HUDEP-2 (cell line): ENCODE measurements around the gene ZNF615.
"Not testable (repeated sequence)": the region's sequence is repeated elsewhere in the genome, so short reads cannot be mapped to it uniquely, and the experiment has no call there.

Experiments
- DNase-seq, 76 experiments: peaks; one replicate each; lab custom pipeline; 2025; ENCODE audit not compliant: unreplicated experiment in 76 of 76; lab: John Stamatoyannopoulos, UW

The ZNF615 gene

GRCh38 chr19:51980926-51981325, 27.1 kb downstream of the ZNF615 start:
- DNase-seq: not testable (repeated sequence)

- no peak for DNase-seq
Observed at GRCh38 chr19:51980116-51980736, 27.8 kb downstream of the ZNF615 start.

- no peak for DNase-seq
Observed at GRCh38 chr19:51978882-51979281, 29.1 kb downstream of the ZNF615 start.

GRCh38 chr19:51977346-51977745, 30.7 kb downstream of the ZNF615 start:
- DNase-seq: no peak

GRCh38 chr19:51976852-51977251, 31.2 kb downstream of the ZNF615 start:
- DNase-seq: no peak

GRCh38 chr19:51975787-51976186, 32.2 kb downstream of the ZNF615 start:
- DNase-seq: not testable (repeated sequence)

- DNase-seq: peak in 7 of 76 experiments; percentile 2 to 25 (median 8)
Observed at GRCh38 chr19:51971624-51972023, 36.4 kb downstream of the ZNF615 start.

GRCh38 chr19:51970718-51971117, 37.3 kb downstream of the ZNF615 start:
- no peak for DNase-seq

- no peak for DNase-seq
Observed at GRCh38 chr19:51965583-51965982, 42.4 kb downstream of the ZNF615 start.

- not testable (repeated sequence) for DNase-seq
Observed at GRCh38 chr19:51960621-51961233, 47.3 kb downstream of the ZNF615 start.

- no peak for DNase-seq
Observed at GRCh38 chr19:51959791-51960190, 48.2 kb downstream of the ZNF615 start.

GRCh38 chr19:51957846-51958245, 50.2 kb downstream of the ZNF615 start:
- not testable (repeated sequence) for DNase-seq

GRCh38 chr19:51948975-51949374, 59.0 kb downstream of the ZNF615 start:
- DNase-seq: no peak

- no peak for DNase-seq
Observed at GRCh38 chr19:51946602-51947001, 61.4 kb downstream of the ZNF615 start.

- DNase-seq: no peak
Observed at GRCh38 chr19:51944798-51945552, 63.0 kb downstream of the ZNF615 start.
